IMR-90 (cell line): ENCODE measurements around the gene PISD. TPM values are rescaled to one million over a fixed set of nuclear protein-coding genes. Genes with fewer than 3 reads are reported as not detected.

Source experiments
- ATAC-seq: fragments of 200-7000 bp; cut with Tn5 transposase; 2 replicates; pipeline ENCODE4 v1.9.1; 2020; ENCODE audit warnings: low read depth, mild to moderate bottlenecking, moderate library complexity
- BruUV-seq: library from RNA; stranded (reverse); fragments of 400-500 nt; replicated peaks from 2 replicates; lab custom pipeline; 2021; lab: Mats Ljungman, UMichigan
- CTCF ChIA-PET: fragments of 300-600 bp; formaldehyde crosslinking; extraction: SDS; loops from one replicate; lab custom pipeline; 2021; ENCODE audit warnings: antibody characterized with exemption; lab: Yijun Ruan, JAX
- POLR2A ChIA-PET: fragments of 300-600 bp; sonication (Branson Sonifier 250); formaldehyde crosslinking; loops from one replicate; lab custom pipeline; 2022; ENCODE audit warnings: antibody characterized with exemption; ENCODE audit not compliant: unreplicated experiment; lab: Charles Lee
- DNase-seq: peaks from one replicate; pipeline ENCODE4 v3.0.0; 2013
- H2AFZ ChIP-seq: replicated peaks from 2 replicates; pipeline ENCODE3; 2013; ENCODE audit warnings: low read length, mild to moderate bottlenecking; ENCODE audit not compliant: poor library complexity
- H2AK5ac ChIP-seq: 2 replicates; pipeline ENCODE4 v1.6.1; 2013; ENCODE audit warnings: low read depth, low read length, inconsistent platforms
- H2AK9ac ChIP-seq: replicated peaks from 2 replicates; pipeline ENCODE3; 2013; ENCODE audit warnings: mild to moderate bottlenecking, low read depth, low read length, moderate library complexity; ENCODE audit not compliant: poor library complexity
- H2BK120ac ChIP-seq: 2 replicates; pipeline ENCODE4 v1.6.1; 2013; ENCODE audit warnings: low read depth, low read length, inconsistent platforms
- H2BK15ac ChIP-seq: 3 replicates; pipeline ENCODE4 v1.6.1; 2013; ENCODE audit warnings: low read depth, low read length, inconsistent platforms
- H2BK20ac ChIP-seq: 2 replicates; pipeline ENCODE4 v1.6.1; 2013; ENCODE audit warnings: low read depth, mild to moderate bottlenecking, inconsistent platforms, low read length, moderate library complexity
- H2BK5ac ChIP-seq: 2 replicates; pipeline ENCODE4 v1.6.1; 2013; ENCODE audit warnings: mild to moderate bottlenecking, low read depth, low read length, inconsistent platforms; ENCODE audit not compliant: poor library complexity, severe bottlenecking
- H3K14ac ChIP-seq: replicated peaks from 2 replicates; pipeline ENCODE4 v1.6.1; 2013; ENCODE audit warnings: low read depth, low read length, inconsistent platforms
- H3K18ac ChIP-seq: 2 replicates; pipeline ENCODE4 v1.6.1; 2013; ENCODE audit warnings: low read depth, low read length, control low read depth
- H3K23ac ChIP-seq: 2 replicates; pipeline ENCODE4 v1.6.1; 2013; ENCODE audit warnings: low read depth, low read length, inconsistent platforms
- H3K27ac ChIP-seq: 2 replicates; pipeline ENCODE4 v1.5.1; 2013; ENCODE audit warnings: mild to moderate bottlenecking, control low read depth, low read length; ENCODE audit not compliant: insufficient read depth
- H3K27me3 ChIP-seq: 2 replicates; pipeline ENCODE4 v1.6.1; 2013; ENCODE audit warnings: low read length; ENCODE audit not compliant: control insufficient read depth, insufficient read depth
- H3K36me3 ChIP-seq: 2 replicates; pipeline ENCODE4 v1.6.1; 2013; ENCODE audit warnings: low read length, mixed read lengths; ENCODE audit not compliant: control insufficient read depth, insufficient read depth
- H3K4ac ChIP-seq: 2 replicates; pipeline ENCODE4 v1.6.1; 2013; ENCODE audit warnings: low read depth, low read length, inconsistent platforms
- H3K4me1 ChIP-seq: 2 replicates; pipeline ENCODE4 v1.6.1; 2013; ENCODE audit warnings: low read length, mixed read lengths; ENCODE audit not compliant: control insufficient read depth, insufficient read depth
- H3K4me2 ChIP-seq: 2 replicates; pipeline ENCODE4 v1.6.1; 2013; ENCODE audit warnings: low read depth, mild to moderate bottlenecking, control low read depth, low read length, moderate library complexity
- H3K4me3 ChIP-seq: 2 replicates; pipeline ENCODE4 v1.5.1; 2013; ENCODE audit warnings: low read depth, mild to moderate bottlenecking, control low read depth, low read length, moderate library complexity; ENCODE audit not compliant: insufficient read depth
- H3K56ac ChIP-seq: 2 replicates; pipeline ENCODE4 v1.6.1; 2013; ENCODE audit warnings: low read length, inconsistent platforms; ENCODE audit not compliant: insufficient read depth; ENCODE audit errors: extremely low read depth
- H3K79me1 ChIP-seq, 2 experiments: 2 replicates each; pipeline ENCODE4 v1.6.1; 2013; ENCODE audit warnings: low read length in 2 of 2, inconsistent platforms in 1 of 2, low read depth in 1 of 2
- H3K9ac ChIP-seq: 2 replicates; pipeline ENCODE4 v1.6.1; 2013; ENCODE audit warnings: low read depth, low read length, control low read depth
- H3K9me1 ChIP-seq: 2 replicates; pipeline ENCODE4 v1.6.1; 2013; ENCODE audit warnings: low read length, inconsistent platforms; ENCODE audit not compliant: insufficient read depth
- H3K9me3 ChIP-seq: 2 replicates; pipeline ENCODE4 v1.6.1; 2013; ENCODE audit warnings: low read length; ENCODE audit not compliant: control insufficient read depth, insufficient read depth
- H4K20me1 ChIP-seq: 2 replicates; pipeline ENCODE4 v1.6.1; 2013; ENCODE audit warnings: low read length, inconsistent platforms; ENCODE audit not compliant: insufficient read depth
- H4K5ac ChIP-seq: 2 replicates; pipeline ENCODE4 v1.6.1; 2013; ENCODE audit warnings: mild to moderate bottlenecking, low read depth, low read length, control low read depth
- H4K8ac ChIP-seq, 2 experiments: 2 replicates each; pipeline ENCODE4 v1.6.1; 2013; ENCODE audit warnings: low read depth in 2 of 2, low read length in 2 of 2, control low read depth in 1 of 2, inconsistent platforms in 1 of 2
- H4K91ac ChIP-seq: 2 replicates; pipeline ENCODE4 v1.6.1; 2013; ENCODE audit warnings: low read depth, low read length, inconsistent platforms; ENCODE audit not compliant: insufficient read depth
- BHLHE40 ChIP-seq: fragments of 150-350 bp; IDR thresholded peaks from 2 replicates; pipeline ENCODE4 v1.6.1; 2016; ENCODE audit warnings: mild to moderate bottlenecking, low read depth, low read length
- CHD1 ChIP-seq: IDR thresholded peaks from 2 replicates; pipeline ENCODE4 v1.6.1; 2012; ENCODE audit warnings: low read depth, low read length, improper control_type of control experiment
- FOS ChIP-seq: fragments of 150-350 bp; IDR thresholded peaks from 2 replicates; pipeline ENCODE4 v1.6.1; 2016; ENCODE audit warnings: low read depth, low read length
- MAFK ChIP-seq: IDR thresholded peaks from 2 replicates; pipeline ENCODE4 v1.6.1; 2012; ENCODE audit warnings: low read depth, low read length, improper control_type of control experiment
- MAZ ChIP-seq: IDR thresholded peaks from 2 replicates; pipeline ENCODE4 v1.6.1; 2012; ENCODE audit warnings: low read depth, mild to moderate bottlenecking, low read length, improper control_type of control experiment, moderate library complexity, borderline replicate concordance
- MXI1 ChIP-seq: IDR thresholded peaks from 2 replicates; pipeline ENCODE4 v1.6.1; 2012; ENCODE audit warnings: low read depth, mild to moderate bottlenecking, low read length, moderate library complexity, borderline replicate concordance
- NFE2L2 ChIP-seq: fragments of 150-350 bp; IDR thresholded peaks from 2 replicates; pipeline ENCODE4 v1.6.1; 2016; ENCODE audit warnings: low read depth, mild to moderate bottlenecking, low read length
- POLR2A ChIP-seq: IDR thresholded peaks from 2 replicates; pipeline ENCODE4 v1.6.1; 2012; ENCODE audit warnings: mild to moderate bottlenecking, low read depth, low read length
- RAD21 ChIP-seq: IDR thresholded peaks from 2 replicates; pipeline ENCODE4 v1.6.1; 2012; ENCODE audit warnings: low read length, improper control_type of control experiment
- RCOR1 ChIP-seq: IDR thresholded peaks from 2 replicates; pipeline ENCODE4 v1.6.1; 2012; ENCODE audit warnings: mild to moderate bottlenecking, low read length, improper control_type of control experiment; ENCODE audit not compliant: insufficient replicate concordance
- RFX5 ChIP-seq: IDR thresholded peaks from 2 replicates; pipeline ENCODE4 v1.8.0; 2012; ENCODE audit warnings: low read depth, mild to moderate bottlenecking, low read length, moderate library complexity
- SMC3 ChIP-seq: fragments of 150-350 bp; IDR thresholded peaks from 2 replicates; pipeline ENCODE4 v1.6.1; 2016; ENCODE audit warnings: low read depth, mild to moderate bottlenecking, antibody characterized with exemption, low read length, moderate library complexity
- WGBS, 2 experiments: methylation state at CpG; one replicate each; pipeline versions ENCODE4 v1.1.5 to v1.1.7; 2013; ENCODE audit warnings: missing lambda C conversion rate in 2 of 2; ENCODE audit not compliant: insufficient read length in 1 of 2; ENCODE audit errors: extremely low coverage in 2 of 2; 5-methylcytosine and 5-hydroxymethylcytosine counted together
- dilution Hi-C: fragments of 300-500 bp; cut with HindIII; formaldehyde crosslinking; loops from one replicate; pipeline ENCODE4 v1.14.3; 2018; ENCODE audit warnings: low sequenced_read_pairs; ENCODE audit not compliant: unreplicated experiment
- in situ Hi-C: fragments of 300-500 bp; cut with MboI; formaldehyde crosslinking; loops from 3 replicates; pipeline ENCODE4 v1.14.3; 2019; ENCODE audit warnings: low sequenced_read_pairs, inconsistent platforms, mixed read lengths
- intact Hi-C: fragments of 100-400 bp; cut with micrococcal nuclease; formaldehyde crosslinking; loops from 2 replicates; pipeline ENCODE4 v1.10.0; 2022
- polyA plus RNA-seq, 3 experiments: library from polyadenylated mRNA; depleted of rRNA; stranded (reverse); fragments of >200 nt; gene quantifications; 2 replicates each; pipeline ENCODE4 v1.2.3, GENCODE V29; 2012; ENCODE audit warnings: low replicate concordance in 1 of 3
- total RNA-seq: library from RNA; depleted of rRNA; stranded (reverse); fragments of >200 nt; gene quantifications from 2 replicates; pipeline ENCODE4 v1.2.3, GENCODE V29; 2012
- TF ChIP-seq, protein P1 (sequence below): conservative IDR thresholded peaks from 2 replicates; pipeline ENCODE4 v1.5.1; 2012; ENCODE audit warnings: mild to moderate bottlenecking, low read depth, low read length, improper control_type of control experiment
- TF ChIP-seq, protein P2 (sequence below): fragments of 150-350 bp; IDR thresholded peaks from 2 replicates; pipeline ENCODE4 v1.6.1; 2016; ENCODE audit warnings: low read depth, mild to moderate bottlenecking, low read length, moderate library complexity, borderline replicate concordance

PISD gene
- total and polyA plus RNA-seq, 2 of the 4 experiments (the other 2 are of a cell fraction): 34.1 to 48.8 TPM

DNA sequence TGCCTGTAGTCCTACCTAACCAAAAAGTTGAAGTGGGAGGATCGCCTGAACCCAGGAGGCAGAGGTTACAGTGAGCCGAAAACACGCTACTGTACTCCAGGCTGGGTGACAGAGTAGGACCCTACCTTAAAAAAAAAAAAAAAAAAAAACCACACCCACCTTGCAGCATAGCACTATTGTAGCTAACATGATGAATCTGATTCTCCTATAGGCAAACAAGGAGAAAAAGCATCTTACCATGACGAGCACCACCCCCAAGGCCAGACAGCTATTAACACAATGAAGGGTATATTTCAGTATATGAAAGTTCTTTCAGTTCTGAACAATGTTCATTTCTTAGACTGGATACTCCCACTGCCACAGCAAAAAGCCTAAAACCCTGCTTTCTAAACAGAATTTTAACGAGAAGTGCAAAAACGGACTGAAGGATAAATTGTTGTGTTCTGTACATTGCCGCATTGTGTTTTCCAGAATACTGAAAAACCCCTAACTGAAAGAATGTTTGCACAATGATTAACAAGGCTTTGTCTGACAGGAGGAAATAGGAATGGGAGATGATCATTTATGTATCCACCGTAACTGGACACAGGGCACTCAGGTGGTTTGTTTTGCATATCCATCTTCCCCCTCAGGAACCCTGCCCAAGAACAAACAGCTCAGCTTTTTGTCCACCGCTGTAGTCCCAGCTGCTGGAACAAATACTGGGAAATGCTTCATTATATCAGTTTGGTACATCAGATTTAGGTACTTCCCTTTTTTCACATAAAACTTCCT lies 8.9 kb downstream of the PISD start:
- Histone ChIP-seq H3K27ac (no peak overlapping the region), H3K4me1 (peaks cover 12% of the 10 kb centered on the region), H2BK120ac (peak overlapping the region; percentile 42), H3K36me3 (peaks cover 3% of the 10 kb centered on the region), H3K14ac (0 out of 2 replicates have a peak overlapping the region, but pooled peaks have one; percentile 10), H2AK9ac (no peak overlapping the region), H3K56ac (no peak overlapping the region), H3K9me1 (peaks cover 20% of the 10 kb centered on the region), H2AK5ac (peak overlapping the region; percentile 58), H3K4me3 (no peak overlapping the region), H3K9ac (no peak overlapping the region; the same call in 1 of the 2 replicates), H4K5ac (peak overlapping the region; percentile 82; the same call in 1 of the 2 replicates), H2BK5ac (peak overlapping the region; percentile 27), H3K4ac (0 out of 2 replicates have a peak overlapping the region, but pooled peaks have one; percentile 37), H3K79me1 (peaks cover 38 to 74% of the 10 kb centered on the region in 2 experiments), H4K20me1 (no peaks in the 10 kb centered on the region; the same call in 1 of the 2 replicates), H3K9me3 (no peaks in the 10 kb centered on the region), H2AFZ (no peak overlapping the region), H3K4me2 (no peak overlapping the region), H4K8ac (peak overlapping the region in 1 of 2 experiments; percentile 66; a peak in 1 of 4 replicates), H4K91ac (peak overlapping the region; percentile 40; the same call in 1 of the 2 replicates), H2BK15ac (peak overlapping the region; percentile 79; the same call in 1 of the 3 replicates), H3K27me3 (no peaks in the 10 kb centered on the region), H2BK20ac (peak overlapping the region; percentile 67; the same call in 1 of the 2 replicates), H3K18ac (no peak overlapping the region; the same call in 1 of the 2 replicates), H3K23ac (no peak overlapping the region)
- dilution Hi-C loops: no loop called here
- in situ Hi-C loops: no loop called here
- POLR2A ChIA-PET: no interaction called here
- CTCF ChIA-PET: no interaction called here
- DNase-seq (no peak), ATAC-seq (no peak)
- no CpG with 5 or more reads among the region's 9 CpGs for WGBS, 2 experiments
- intact Hi-C loops: no loop called here
- BruUV-seq: no TSS peak
- TF ChIP-seq RCOR1: no peak
- TF ChIP-seq, protein P1, sequence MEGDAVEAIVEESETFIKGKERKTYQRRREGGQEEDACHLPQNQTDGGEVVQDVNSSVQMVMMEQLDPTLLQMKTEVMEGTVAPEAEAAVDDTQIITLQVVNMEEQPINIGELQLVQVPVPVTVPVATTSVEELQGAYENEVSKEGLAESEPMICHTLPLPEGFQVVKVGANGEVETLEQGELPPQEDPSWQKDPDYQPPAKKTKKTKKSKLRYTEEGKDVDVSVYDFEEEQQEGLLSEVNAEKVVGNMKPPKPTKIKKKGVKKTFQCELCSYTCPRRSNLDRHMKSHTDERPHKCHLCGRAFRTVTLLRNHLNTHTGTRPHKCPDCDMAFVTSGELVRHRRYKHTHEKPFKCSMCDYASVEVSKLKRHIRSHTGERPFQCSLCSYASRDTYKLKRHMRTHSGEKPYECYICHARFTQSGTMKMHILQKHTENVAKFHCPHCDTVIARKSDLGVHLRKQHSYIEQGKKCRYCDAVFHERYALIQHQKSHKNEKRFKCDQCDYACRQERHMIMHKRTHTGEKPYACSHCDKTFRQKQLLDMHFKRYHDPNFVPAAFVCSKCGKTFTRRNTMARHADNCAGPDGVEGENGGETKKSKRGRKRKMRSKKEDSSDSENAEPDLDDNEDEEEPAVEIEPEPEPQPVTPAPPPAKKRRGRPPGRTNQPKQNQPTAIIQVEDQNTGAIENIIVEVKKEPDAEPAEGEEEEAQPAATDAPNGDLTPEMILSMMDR: no peak
- no peak for TF ChIP-seq MXI1
- no peak for TF ChIP-seq FOS
- TF ChIP-seq CHD1: no peak
- TF ChIP-seq POLR2A: no peak
- TF ChIP-seq BHLHE40: no peak
- no peak for TF ChIP-seq MAZ
- no peak for TF ChIP-seq MAFK
- TF ChIP-seq RFX5: no peak
- no peak for TF ChIP-seq SMC3
- no peak for TF ChIP-seq RAD21
- TF ChIP-seq NFE2L2: no peak
- TF ChIP-seq, protein P2, sequence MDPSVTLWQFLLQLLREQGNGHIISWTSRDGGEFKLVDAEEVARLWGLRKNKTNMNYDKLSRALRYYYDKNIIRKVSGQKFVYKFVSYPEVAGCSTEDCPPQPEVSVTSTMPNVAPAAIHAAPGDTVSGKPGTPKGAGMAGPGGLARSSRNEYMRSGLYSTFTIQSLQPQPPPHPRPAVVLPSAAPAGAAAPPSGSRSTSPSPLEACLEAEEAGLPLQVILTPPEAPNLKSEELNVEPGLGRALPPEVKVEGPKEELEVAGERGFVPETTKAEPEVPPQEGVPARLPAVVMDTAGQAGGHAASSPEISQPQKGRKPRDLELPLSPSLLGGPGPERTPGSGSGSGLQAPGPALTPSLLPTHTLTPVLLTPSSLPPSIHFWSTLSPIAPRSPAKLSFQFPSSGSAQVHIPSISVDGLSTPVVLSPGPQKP: no peak
